OCI-LY1 (cell line): ENCODE data around the gene STX5.
A peak's percentile ranks its signal among the peaks of the same experiment; 100 is the strongest.
"Not testable (repeated sequence)": the region's sequence is repeated elsewhere in the genome, so short reads cannot be mapped to it uniquely, and the experiment has no call there.

ENCODE experiments used
- H2AFZ ChIP-seq: fragments of 200-600 bp; sonication (generic), shearing (Covaris generic); 2 replicates; pipeline ENCODE4 v1.6.0; 2014; ENCODE audit warnings: antibody characterized with exemption, mild to moderate bottlenecking, low read length
- H3F3A ChIP-seq: fragments of 200-600 bp; sonication (generic), shearing (Covaris generic); 2 replicates; pipeline ENCODE4 v1.6.0; 2014; ENCODE audit warnings: mild to moderate bottlenecking, antibody characterized with exemption, low read length, moderate library complexity; ENCODE audit not compliant: insufficient read depth
- H3K27ac ChIP-seq: fragments of 200-600 bp; sonication (generic); 2 replicates; pipeline ENCODE4 v1.5.1; 2014; ENCODE audit warnings: low read length, mixed run types, mild to moderate bottlenecking, low read depth; ENCODE audit not compliant: poor library complexity, severe bottlenecking
- H3K27me3 ChIP-seq: fragments of 200-600 bp; sonication (generic); 2 replicates; pipeline ENCODE4 v1.6.0; 2014; ENCODE audit warnings: antibody characterized with exemption, mild to moderate bottlenecking, low read length, moderate library complexity; ENCODE audit not compliant: insufficient read depth
- H3K36me3 ChIP-seq: fragments of 200-600 bp; sonication (generic); 2 replicates; pipeline ENCODE4 v1.6.1; 2014; ENCODE audit warnings: mild to moderate bottlenecking, antibody characterized with exemption, low read length, moderate library complexity, mixed read lengths; ENCODE audit not compliant: insufficient read depth
- H3K4me1 ChIP-seq: fragments of 200-600 bp; sonication (generic); 2 replicates; pipeline ENCODE4 v1.5.1; 2014; ENCODE audit warnings: mild to moderate bottlenecking, low read length, moderate library complexity; ENCODE audit not compliant: insufficient read depth, severe bottlenecking
- H3K4me2 ChIP-seq: fragments of 200-600 bp; sonication (generic), shearing (Covaris generic); 2 replicates; pipeline ENCODE4 v1.6.1; 2014; ENCODE audit warnings: low read length
- H3K4me3 ChIP-seq: fragments of 200-600 bp; sonication (generic); 2 replicates; pipeline ENCODE4 v1.5.1; 2014; ENCODE audit warnings: low read length, low read depth, mild to moderate bottlenecking, mixed read lengths; ENCODE audit not compliant: poor library complexity, severe bottlenecking
- H3K79me2 ChIP-seq: fragments of 200-600 bp; shearing (Covaris generic); 2 replicates; pipeline ENCODE4 v1.6.1; 2016; ENCODE audit warnings: mixed run types, low read length, mixed read lengths; ENCODE audit not compliant: insufficient read depth
- H3K9ac ChIP-seq: fragments of 200-600 bp; sonication (generic), shearing (Covaris generic); 2 replicates; pipeline ENCODE4 v1.6.1; 2014; ENCODE audit warnings: mild to moderate bottlenecking, low read length, mixed read lengths
- H3K9me2 ChIP-seq: fragments of 200-600 bp; sonication (generic), shearing (Covaris generic); 2 replicates; pipeline ENCODE4 v1.6.1; 2014; ENCODE audit warnings: low read depth, mild to moderate bottlenecking, low read length, mixed read lengths
- H3K9me3 ChIP-seq: fragments of 200-600 bp; shearing (Covaris generic); 2 replicates; pipeline ENCODE4 v1.6.1; 2014; ENCODE audit warnings: low read length, mixed read lengths
- H4K20me1 ChIP-seq: fragments of 200-600 bp; sonication (generic), shearing (Covaris generic); 2 replicates; pipeline ENCODE4 v1.6.0; 2016; ENCODE audit warnings: mild to moderate bottlenecking, low read length; ENCODE audit not compliant: insufficient read depth
- EZH2 ChIP-seq: fragments of 200-600 bp; sonication (generic), shearing (Covaris generic); IDR thresholded peaks from 2 replicates; pipeline ENCODE4 v1.8.0; 2017; ENCODE audit warnings: borderline replicate concordance, mixed run types, mild to moderate bottlenecking, antibody characterized with exemption, low read length, moderate library complexity, mixed read lengths
- TF ChIP-seq, protein P1 (sequence below): fragments of 200-600 bp; sonication (generic), shearing (Covaris generic); IDR thresholded peaks from 2 replicates; pipeline ENCODE4 v1.5.1; 2017; ENCODE audit warnings: mild to moderate bottlenecking, antibody characterized with exemption, low read length, moderate library complexity, mixed read lengths

STX5 gene

DNA sequence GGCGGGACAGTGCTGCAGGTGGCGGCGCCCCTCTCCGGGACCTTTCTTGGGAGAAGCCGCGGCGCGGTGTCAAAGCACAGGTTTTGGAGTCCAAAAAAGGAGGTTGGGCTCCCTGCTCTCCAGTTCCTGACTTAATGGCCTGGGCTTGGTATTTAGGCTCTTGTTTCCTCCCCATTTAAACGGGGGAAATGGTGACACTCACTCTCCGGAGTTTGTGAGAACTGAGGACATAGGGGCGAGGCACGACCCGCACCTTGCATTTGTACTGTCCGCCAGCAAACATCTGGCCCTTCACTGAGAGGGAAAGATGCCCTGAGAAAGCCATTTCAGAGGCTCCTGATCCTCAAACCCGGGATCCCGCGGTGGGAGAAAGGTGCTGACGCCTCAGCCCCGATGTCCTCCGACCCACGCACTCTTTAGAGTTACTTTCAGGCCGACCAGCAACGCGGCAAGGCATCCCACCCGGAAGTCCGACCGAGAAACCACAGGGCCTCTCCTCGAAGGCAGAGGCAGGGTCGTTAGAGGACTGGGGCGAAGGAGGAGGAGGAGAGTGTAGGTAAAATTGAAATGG lies 10.4 kb upstream of the STX5 start:
- TF ChIP-seq EZH2, result no peak
- TF ChIP-seq, protein P1, sequence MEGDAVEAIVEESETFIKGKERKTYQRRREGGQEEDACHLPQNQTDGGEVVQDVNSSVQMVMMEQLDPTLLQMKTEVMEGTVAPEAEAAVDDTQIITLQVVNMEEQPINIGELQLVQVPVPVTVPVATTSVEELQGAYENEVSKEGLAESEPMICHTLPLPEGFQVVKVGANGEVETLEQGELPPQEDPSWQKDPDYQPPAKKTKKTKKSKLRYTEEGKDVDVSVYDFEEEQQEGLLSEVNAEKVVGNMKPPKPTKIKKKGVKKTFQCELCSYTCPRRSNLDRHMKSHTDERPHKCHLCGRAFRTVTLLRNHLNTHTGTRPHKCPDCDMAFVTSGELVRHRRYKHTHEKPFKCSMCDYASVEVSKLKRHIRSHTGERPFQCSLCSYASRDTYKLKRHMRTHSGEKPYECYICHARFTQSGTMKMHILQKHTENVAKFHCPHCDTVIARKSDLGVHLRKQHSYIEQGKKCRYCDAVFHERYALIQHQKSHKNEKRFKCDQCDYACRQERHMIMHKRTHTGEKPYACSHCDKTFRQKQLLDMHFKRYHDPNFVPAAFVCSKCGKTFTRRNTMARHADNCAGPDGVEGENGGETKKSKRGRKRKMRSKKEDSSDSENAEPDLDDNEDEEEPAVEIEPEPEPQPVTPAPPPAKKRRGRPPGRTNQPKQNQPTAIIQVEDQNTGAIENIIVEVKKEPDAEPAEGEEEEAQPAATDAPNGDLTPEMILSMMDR, result no peak
- H2AFZ ChIP-seq, result no peak overlapping the region; the same call in 1 of the 2 replicates

GRCh38 chr11:62841361-62842170 lies 9.7 kb upstream of the STX5 start:
- H3K9me3 ChIP-seq, result no peaks in the 10 kb centered on the region
- H4K20me1 ChIP-seq, result no peaks in the 10 kb centered on the region
- H3K9me2 ChIP-seq, result no peaks in the 10 kb centered on the region
- H3K36me3 ChIP-seq, result peaks cover 12% of the 10 kb centered on the region
- TF ChIP-seq, protein P1, result no peak
- no peak for TF ChIP-seq EZH2
- H3K27ac ChIP-seq, result peak overlapping the region; percentile 95
- no peaks in the 10 kb centered on the region for H3F3A ChIP-seq
- H2AFZ ChIP-seq, result no peak overlapping the region
- peaks cover 38% of the 10 kb centered on the region for H3K4me1 ChIP-seq
- peak overlapping the region; percentile 81 for H3K4me3 ChIP-seq
- H3K27me3 ChIP-seq, result no peaks in the 10 kb centered on the region
- peak overlapping the region; percentile 76 for H3K4me2 ChIP-seq
- H3K9ac ChIP-seq, result peak overlapping the region; percentile 71
- peaks cover 18% of the 10 kb centered on the region for H3K79me2 ChIP-seq

More for the DNA sequence above, 10.4 kb upstream of the STX5 start:
- peak overlapping the region; percentile 81 for H3K4me3 ChIP-seq
- peaks cover 6% of the 10 kb centered on the region for H3K36me3 ChIP-seq
- peak overlapping the region; percentile 71 for H3K4me2 ChIP-seq
- H3K9me2 ChIP-seq, result no peaks in the 10 kb centered on the region
- no peaks in the 10 kb centered on the region for H3K9me3 ChIP-seq
- H3K27me3 ChIP-seq, result no peaks in the 10 kb centered on the region
- peaks cover 38% of the 10 kb centered on the region for H3K4me1 ChIP-seq
- no peaks in the 10 kb centered on the region for H4K20me1 ChIP-seq
- peak overlapping the region; percentile 71 for H3K9ac ChIP-seq
- H3K79me2 ChIP-seq, result peaks cover 18% of the 10 kb centered on the region
- H3K27ac ChIP-seq, result peak overlapping the region; percentile 95
- no peaks in the 10 kb centered on the region for H3F3A ChIP-seq

GRCh38 chr11:62840721-62841360 lies 9.0 kb upstream of the STX5 start:
- Histone ChIP-seq H3K4me1 (peaks cover 38% of the 10 kb centered on the region), H3K9ac (peak overlapping the region; percentile 86), H3K4me2 (peak overlapping the region; percentile 76), H3K27ac (peak overlapping the region; percentile 95), H3K79me2 (peaks cover 18% of the 10 kb centered on the region), H3K36me3 (peaks cover 20% of the 10 kb centered on the region), H3K4me3 (peak overlapping the region; percentile 81)
- not testable (repeated sequence) for H3K9me3 ChIP-seq, H3K9me2 ChIP-seq, H4K20me1 ChIP-seq, H3K27me3 ChIP-seq, H2AFZ ChIP-seq, H3F3A ChIP-seq
